ENCODE results near the gene LCN10. TPM values are rescaled to one million over a fixed set of nuclear protein-coding genes. Genes with fewer than 3 reads are reported as not detected.
A peak's percentile ranks its signal among the peaks of the same experiment; 100 is the strongest.

LCN10 gene
- total and polyA plus RNA-seq, 2 of the 13 experiments (the other 11 are each of a cell fraction or from before 2014, with no cell fraction given): 0.53 to 0.61 TPM

- TF ChIP-seq AKNA (CRISPR knock-in tag; IDR thresholded peaks at IDR 0.05; ENCODE audit: borderline replicate concordance) (no peak), MAZ (IDR thresholded peaks at IDR 0.05; ENCODE audit: borderline replicate concordance, low read depth, low read length) (no peak), MAZ (CRISPR knock-in tag; IDR thresholded peaks at IDR 0.05; ENCODE audit: low read depth) (no peak), ZNF12 (CRISPR knock-in tag; IDR thresholded peaks at IDR 0.05) (no peak), ZNF773 (CRISPR knock-in tag; IDR thresholded peaks at IDR 0.05; ENCODE audit: borderline replicate concordance) (no peak), ZNF232 (CRISPR knock-in tag; IDR thresholded peaks at IDR 0.05; ENCODE audit: borderline replicate concordance) (peak; percentile 73; the same call in 1 of the 2 replicates), NFE2 (CRISPR knock-in tag; IDR thresholded peaks at IDR 0.05) (no peak), ZNF644 (CRISPR knock-in tag; IDR thresholded peaks at IDR 0.05; ENCODE audit: low read depth) (no peak), ZNF329 (CRISPR knock-in tag; IDR thresholded peaks at IDR 0.05; ENCODE audit: low read depth) (no peak), JUN (CRISPR knock-in tag; IDR thresholded peaks at IDR 0.05) (no peak), ZNF10 (CRISPR knock-in tag; IDR thresholded peaks at IDR 0.05; ENCODE audit: borderline replicate concordance, low read depth) (no peak), ZBTB39 (CRISPR knock-in tag; IDR thresholded peaks at IDR 0.05) (peak; percentile 22; the same call in 1 of the 2 replicates), KDM4B (CRISPR knock-in tag; IDR thresholded peaks at IDR 0.05) (no peak)
- TF ChIP-seq, protein P1, sequence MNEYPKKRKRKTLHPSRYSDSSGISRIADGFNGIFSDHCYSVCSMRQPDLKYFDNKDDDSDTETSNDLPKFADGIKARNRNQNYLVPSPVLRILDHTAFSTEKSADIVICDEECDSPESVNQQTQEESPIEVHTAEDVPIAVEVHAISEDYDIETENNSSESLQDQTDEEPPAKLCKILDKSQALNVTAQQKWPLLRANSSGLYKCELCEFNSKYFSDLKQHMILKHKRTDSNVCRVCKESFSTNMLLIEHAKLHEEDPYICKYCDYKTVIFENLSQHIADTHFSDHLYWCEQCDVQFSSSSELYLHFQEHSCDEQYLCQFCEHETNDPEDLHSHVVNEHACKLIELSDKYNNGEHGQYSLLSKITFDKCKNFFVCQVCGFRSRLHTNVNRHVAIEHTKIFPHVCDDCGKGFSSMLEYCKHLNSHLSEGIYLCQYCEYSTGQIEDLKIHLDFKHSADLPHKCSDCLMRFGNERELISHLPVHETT (CRISPR knock-in tag; conservative IDR thresholded peaks at IDR 0.05): no peak
Measured at GRCh38 chr9:136728548-136729123, 14.1 kb downstream of the LCN10 start (continued).
